ENCODE results near the gene ZBED4. TPM values are rescaled to one million over a fixed set of nuclear protein-coding genes. Genes with fewer than 3 reads are reported as not detected.

ZBED4 gene
- total RNA-seq, 2 experiments from 2014 or later = 19.7 to 20.1 TPM

DNA sequence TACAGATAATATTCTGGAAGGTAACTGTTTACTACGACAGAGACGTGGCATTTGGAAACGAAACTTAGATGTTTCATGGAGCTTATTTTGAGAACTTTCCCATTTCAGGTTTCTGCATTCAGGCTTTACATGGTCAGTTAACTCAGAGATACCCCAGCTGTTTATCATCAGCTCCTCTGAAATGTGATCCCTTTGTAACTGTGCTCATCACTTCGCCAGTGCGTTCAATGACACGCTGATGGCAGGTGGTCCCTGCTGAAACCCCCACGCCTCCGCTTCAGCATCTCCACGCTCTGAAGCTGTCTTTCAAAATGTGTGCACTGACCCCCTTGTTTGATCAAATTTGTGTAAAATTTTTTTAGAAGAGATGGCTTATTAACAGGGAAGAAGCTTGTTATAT lies 34.1 kb downstream of the ZBED4 start:
- peaks cover 1% of the 10 kb centered on the region for H3K4me1 Mint-ChIP-seq (ENCODE audit: low read depth)
- no peak overlapping the region for H3K27ac Mint-ChIP-seq
- ATAC-seq (no peak), DNase-seq (no peak)
- H3K27me3 Mint-ChIP-seq = no peaks in the 10 kb centered on the region
- TF ChIP-seq, protein P1, sequence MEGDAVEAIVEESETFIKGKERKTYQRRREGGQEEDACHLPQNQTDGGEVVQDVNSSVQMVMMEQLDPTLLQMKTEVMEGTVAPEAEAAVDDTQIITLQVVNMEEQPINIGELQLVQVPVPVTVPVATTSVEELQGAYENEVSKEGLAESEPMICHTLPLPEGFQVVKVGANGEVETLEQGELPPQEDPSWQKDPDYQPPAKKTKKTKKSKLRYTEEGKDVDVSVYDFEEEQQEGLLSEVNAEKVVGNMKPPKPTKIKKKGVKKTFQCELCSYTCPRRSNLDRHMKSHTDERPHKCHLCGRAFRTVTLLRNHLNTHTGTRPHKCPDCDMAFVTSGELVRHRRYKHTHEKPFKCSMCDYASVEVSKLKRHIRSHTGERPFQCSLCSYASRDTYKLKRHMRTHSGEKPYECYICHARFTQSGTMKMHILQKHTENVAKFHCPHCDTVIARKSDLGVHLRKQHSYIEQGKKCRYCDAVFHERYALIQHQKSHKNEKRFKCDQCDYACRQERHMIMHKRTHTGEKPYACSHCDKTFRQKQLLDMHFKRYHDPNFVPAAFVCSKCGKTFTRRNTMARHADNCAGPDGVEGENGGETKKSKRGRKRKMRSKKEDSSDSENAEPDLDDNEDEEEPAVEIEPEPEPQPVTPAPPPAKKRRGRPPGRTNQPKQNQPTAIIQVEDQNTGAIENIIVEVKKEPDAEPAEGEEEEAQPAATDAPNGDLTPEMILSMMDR (IDR thresholded peaks at IDR 0.05) = no peak
- H3K9me3 Mint-ChIP-seq = no peaks in the 10 kb centered on the region
- H3K4me3 Mint-ChIP-seq = no peak overlapping the region
- ChIA-PET POLR2A (no interaction called here), CTCF (interaction anchor here (1.4 to 1.7 kb wide), 2 partner anchors 33 to 120 kb away, joined by 3 to 4 read pairs; no protein-coding TSS in a partner anchor)
- H3K36me3 Mint-ChIP-seq (ENCODE audit: low read depth) = peaks cover 80% of the 10 kb centered on the region
- intact Hi-C loops (cut with micrococcal nuclease) = no loop called here

DNA sequence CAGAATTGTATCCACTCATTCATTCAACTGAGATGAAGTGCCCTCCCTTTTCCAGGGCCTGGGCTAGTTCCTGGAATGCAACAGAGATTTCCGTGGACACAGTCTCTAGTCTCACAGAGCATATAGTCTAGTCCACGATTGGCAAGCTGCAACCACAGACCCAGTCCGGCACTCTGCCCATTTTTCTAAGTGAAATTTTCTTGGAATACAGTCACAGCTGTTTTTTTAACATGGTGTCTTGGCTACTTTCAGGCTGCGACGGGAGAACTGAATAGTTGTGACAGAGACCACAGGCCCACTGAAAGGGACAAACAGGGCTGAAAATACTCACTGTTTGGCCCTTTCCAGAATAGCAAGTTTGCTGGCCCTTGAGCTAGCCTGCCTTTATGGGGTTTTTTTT lies 35.4 kb downstream of the ZBED4 start:
- H3K4me3 Mint-ChIP-seq = no peak overlapping the region
- no peaks in the 10 kb centered on the region for H3K27me3 Mint-ChIP-seq
- H3K36me3 Mint-ChIP-seq (ENCODE audit: low read depth) = peaks cover 77% of the 10 kb centered on the region
- CTCF ChIA-PET = interaction anchor here (0.9 to 1.1 kb wide), 2 partner anchors 123 to 141 kb away, joined by 3 read pairs; no protein-coding TSS in a partner anchor
- no peaks in the 10 kb centered on the region for H3K9me3 Mint-ChIP-seq
- no peak overlapping the region for H3K27ac Mint-ChIP-seq
- H3K4me1 Mint-ChIP-seq (ENCODE audit: low read depth) = no peaks in the 10 kb centered on the region
- TF ChIP-seq, protein P1 (IDR thresholded peaks at IDR 0.05) = no peak
- intact Hi-C loops (cut with micrococcal nuclease) = no loop called here
- DNase-seq (no peak), ATAC-seq (no peak)
- POLR2A ChIA-PET = no interaction called here

DNA sequence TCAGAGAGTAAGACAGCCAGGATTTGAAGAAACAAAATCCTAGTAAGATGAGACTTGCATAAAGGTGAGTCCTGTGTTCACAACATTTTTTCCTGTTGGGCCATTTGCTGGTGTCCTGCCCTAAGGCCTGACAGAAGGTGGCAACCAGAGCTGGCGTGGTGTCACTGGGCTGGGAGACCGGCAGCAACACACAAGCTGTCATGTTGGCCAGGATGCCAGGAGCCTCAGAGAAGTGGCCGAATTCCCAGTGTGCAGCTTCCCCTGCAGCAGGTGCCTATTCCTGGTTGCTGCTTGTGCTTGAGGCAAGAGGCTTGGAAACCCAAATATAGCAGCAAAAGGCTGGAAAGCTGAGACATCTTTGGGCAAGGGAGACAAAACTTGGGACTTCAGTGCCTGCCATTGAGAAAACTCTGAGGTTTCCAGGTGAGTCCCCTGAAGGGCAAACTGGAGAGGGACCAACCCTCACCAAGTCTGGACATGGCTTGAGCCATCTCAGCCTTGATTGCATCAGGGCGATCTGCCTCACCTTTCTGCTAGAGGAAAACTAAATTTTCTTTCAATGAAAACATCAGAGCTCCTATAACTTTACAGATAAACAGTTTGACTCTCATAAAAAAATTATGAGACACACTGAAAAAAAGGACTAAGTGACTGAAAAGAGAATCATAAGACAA lies 38.7 kb downstream of the ZBED4 start:
- no peaks in the 10 kb centered on the region for H3K9me3 Mint-ChIP-seq
- DNase-seq = no peak
- H3K4me3 Mint-ChIP-seq = no peak overlapping the region
- CTCF ChIA-PET = no interaction called here
- TF ChIP-seq, protein P1 (IDR thresholded peaks at IDR 0.05) = no peak
- POLR2A ChIA-PET = interaction anchor here (1.4 kb wide), 1 partner anchor 13 kb away, joined by 3 read pairs; no protein-coding TSS in a partner anchor
- H3K36me3 Mint-ChIP-seq (ENCODE audit: low read depth) = peaks cover 59% of the 10 kb centered on the region
- no peaks in the 10 kb centered on the region for H3K27me3 Mint-ChIP-seq
- ATAC-seq = no peak
- H3K27ac Mint-ChIP-seq = no peak overlapping the region
- intact Hi-C loops (cut with micrococcal nuclease) = no loop called here
- no peaks in the 10 kb centered on the region for H3K4me1 Mint-ChIP-seq (ENCODE audit: low read depth)

DNA sequence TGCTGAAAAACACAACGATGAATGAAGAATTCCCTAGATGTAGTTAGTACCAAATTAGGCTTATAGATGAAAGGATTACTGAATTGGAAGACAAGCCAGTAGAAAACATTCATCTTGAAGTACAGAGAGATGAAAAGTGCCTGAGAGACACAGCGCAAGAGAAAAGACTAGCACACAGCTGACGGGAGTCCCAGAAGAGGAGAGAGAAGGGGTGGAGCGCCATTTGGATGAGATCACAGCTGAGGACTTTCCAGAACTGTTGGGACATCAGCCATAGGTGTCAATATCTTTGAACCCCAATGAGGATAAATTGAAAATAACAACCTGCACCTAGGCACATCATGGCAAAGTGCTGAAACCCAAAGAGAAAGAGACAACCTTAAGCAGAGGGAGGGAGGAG lies 39.4 kb downstream of the ZBED4 start:
- ATAC-seq = no peak
- H3K4me3 Mint-ChIP-seq = no peak overlapping the region
- intact Hi-C loops (cut with micrococcal nuclease) = no loop called here
- TF ChIP-seq, protein P1 (IDR thresholded peaks at IDR 0.05) = no peak
- no peak for DNase-seq
- peaks cover 52% of the 10 kb centered on the region for H3K36me3 Mint-ChIP-seq (ENCODE audit: low read depth)
- H3K4me1 Mint-ChIP-seq (ENCODE audit: low read depth) = no peaks in the 10 kb centered on the region
- ChIA-PET POLR2A (interaction anchor here (1.4 kb wide), 1 partner anchor 12 kb away, joined by 3 read pairs; no protein-coding TSS in a partner anchor), CTCF (no interaction called here)
- H3K27ac Mint-ChIP-seq = no peak overlapping the region
- no peaks in the 10 kb centered on the region for H3K27me3 Mint-ChIP-seq
- H3K9me3 Mint-ChIP-seq = no peaks in the 10 kb centered on the region

DNA sequence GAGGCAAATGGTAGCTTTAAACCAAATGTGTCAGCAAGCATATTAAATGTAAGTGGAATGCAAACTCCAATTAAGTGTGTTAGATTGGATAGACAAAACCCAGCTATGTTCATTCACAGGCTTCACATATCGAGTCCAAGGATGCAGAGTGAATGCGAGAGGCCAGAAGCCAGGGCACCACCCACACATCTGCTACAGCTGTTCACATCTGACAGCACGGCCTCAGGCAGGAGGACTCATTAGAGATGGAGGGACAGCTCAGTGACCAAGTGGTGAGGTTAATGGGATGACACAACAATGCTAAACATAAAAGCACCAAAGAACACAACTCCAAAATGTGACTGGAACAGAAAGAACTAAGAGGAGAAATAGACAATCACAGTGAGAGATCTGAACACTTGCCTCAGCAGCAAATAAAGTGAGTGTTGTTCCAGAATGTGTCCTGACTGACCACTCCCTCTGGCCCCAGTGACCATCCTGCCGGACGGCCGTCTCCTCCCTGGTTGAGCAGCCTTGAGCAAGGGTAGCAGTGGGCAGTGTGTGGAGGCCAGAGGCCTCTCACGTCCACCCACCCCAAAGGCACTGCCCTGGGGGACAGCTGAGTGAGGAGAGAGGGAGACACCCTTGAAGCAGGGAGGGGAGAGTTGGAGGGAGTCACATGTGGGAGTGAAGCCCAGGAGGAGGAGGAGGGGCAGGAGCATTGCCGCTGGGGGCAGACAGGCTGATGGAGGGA lies 40.8 kb downstream of the ZBED4 start:
- no peak for ATAC-seq
- Mint-ChIP-seq H3K27ac (no peak overlapping the region), H3K36me3 (ENCODE audit: low read depth) (peaks cover 39% of the 10 kb centered on the region), H3K9me3 (no peaks in the 10 kb centered on the region), H3K27me3 (no peaks in the 10 kb centered on the region), H3K4me3 (no peak overlapping the region), H3K4me1 (ENCODE audit: low read depth) (peaks cover 2% of the 10 kb centered on the region)
- intact Hi-C loops (cut with micrococcal nuclease) = no loop called here
- CTCF ChIA-PET = interaction anchor here (1.0 kb wide), 1 partner anchor 127 kb away, joined by 3 read pairs; no protein-coding TSS in a partner anchor
- DNase-seq = no peak
- TF ChIP-seq, protein P1 (IDR thresholded peaks at IDR 0.05) = no peak
- POLR2A ChIA-PET = interaction anchor here (0.6 kb wide), 2 partner anchors 9 to 105 kb away, joined by 3 read pairs; no protein-coding TSS in a partner anchor

Measured in activated CD8-positive, alpha-beta T cell treated with anti-CD3 and anti-CD28 coated beads for 36 hours (primary cell).